Smooth muscle cell (in vitro differentiated cells): ENCODE measurements around the gene FTCD. TPM values are rescaled to one million over a fixed set of nuclear protein-coding genes. Genes with fewer than 3 reads are reported as not detected.

Experiments used
- DNase-seq: peaks from one replicate; lab custom pipeline; 2025; ENCODE audit not compliant: unreplicated experiment; lab: John Stamatoyannopoulos, UW
- H2AFZ ChIP-seq: fragments of 200-600 bp; sonication (generic); 2 replicates; pipeline ENCODE4 v1.6.0; 2016; ENCODE audit warnings: antibody characterized with exemption, low read depth, mild to moderate bottlenecking
- H3F3A ChIP-seq: fragments of 200-600 bp; sonication (generic); 2 replicates; pipeline ENCODE4 v1.6.0; 2017; ENCODE audit warnings: antibody characterized with exemption, low read depth
- H3K27ac ChIP-seq: fragments of 200-600 bp; sonication (generic); 2 replicates; pipeline ENCODE4 v1.5.1; 2016; ENCODE audit warnings: low read depth, mild to moderate bottlenecking
- H3K27me3 ChIP-seq: fragments of 200-600 bp; sonication (generic); 2 replicates; pipeline ENCODE4 v1.6.1; 2016; ENCODE audit warnings: low read depth, mild to moderate bottlenecking
- H3K36me3 ChIP-seq: fragments of 200-600 bp; sonication (generic); 2 replicates; pipeline ENCODE4 v1.5.1; 2016; ENCODE audit warnings: low read depth
- H3K4me1 ChIP-seq: fragments of 200-600 bp; sonication (generic); 2 replicates; pipeline ENCODE4 v1.5.1; 2016; ENCODE audit warnings: low read depth
- H3K4me2 ChIP-seq: fragments of 200-600 bp; sonication (generic); 2 replicates; pipeline ENCODE4 v1.6.0; 2016; ENCODE audit warnings: mild to moderate bottlenecking
- H3K4me3 ChIP-seq: fragments of 200-600 bp; sonication (generic); 2 replicates; pipeline ENCODE4 v1.5.1; 2016; ENCODE audit warnings: mild to moderate bottlenecking
- H3K79me2 ChIP-seq: fragments of 200-600 bp; sonication (generic); 2 replicates; pipeline ENCODE4 v1.6.0; 2016; ENCODE audit warnings: low read depth, mild to moderate bottlenecking
- H3K9ac ChIP-seq: fragments of 200-600 bp; sonication (generic); 2 replicates; pipeline ENCODE4 v1.6.0; 2016; ENCODE audit warnings: low read depth
- H3K9me3 ChIP-seq: fragments of 200-600 bp; sonication (generic); replicated peaks from 2 replicates; pipeline ENCODE4 v1.5.1; 2016; ENCODE audit warnings: low read depth
- H4K20me1 ChIP-seq: fragments of 200-600 bp; sonication (generic); 2 replicates; pipeline ENCODE4 v1.6.0; 2016; ENCODE audit warnings: low read depth
- WGBS: methylation state at CpG from one replicate; pipeline ENCODE4 v1.1.7; 2016; ENCODE audit warnings: low lambda C conversion rate; 5-methylcytosine and 5-hydroxymethylcytosine counted together
- polyA plus RNA-seq: library from polyadenylated mRNA; unstranded; fragments of >200 nt; fragmentation: Nextera tagmentation; extraction: Ambion mirVana; gene quantifications from 2 replicates; pipeline ENCODE4 v1.2.1, GENCODE V29; 2016
- total RNA-seq: library from RNA; depleted of rRNA; stranded (reverse); fragments of >200 nt; gene quantifications from 2 replicates; pipeline ENCODE4 v1.2.3, GENCODE V29; 2014
- TF ChIP-seq, protein P1 (sequence below): fragments of 200-600 bp; sonication (generic); IDR thresholded peaks from 2 replicates; pipeline ENCODE4 v1.5.1; 2017; ENCODE audit warnings: borderline replicate concordance, mild to moderate bottlenecking, antibody characterized with exemption; ENCODE audit not compliant: insufficient read depth, poor library complexity, severe bottlenecking

FTCD gene
- total and polyA plus RNA-seq, 2 experiments from 2014 or later, result 1.3 to 15.2 TPM

DNA sequence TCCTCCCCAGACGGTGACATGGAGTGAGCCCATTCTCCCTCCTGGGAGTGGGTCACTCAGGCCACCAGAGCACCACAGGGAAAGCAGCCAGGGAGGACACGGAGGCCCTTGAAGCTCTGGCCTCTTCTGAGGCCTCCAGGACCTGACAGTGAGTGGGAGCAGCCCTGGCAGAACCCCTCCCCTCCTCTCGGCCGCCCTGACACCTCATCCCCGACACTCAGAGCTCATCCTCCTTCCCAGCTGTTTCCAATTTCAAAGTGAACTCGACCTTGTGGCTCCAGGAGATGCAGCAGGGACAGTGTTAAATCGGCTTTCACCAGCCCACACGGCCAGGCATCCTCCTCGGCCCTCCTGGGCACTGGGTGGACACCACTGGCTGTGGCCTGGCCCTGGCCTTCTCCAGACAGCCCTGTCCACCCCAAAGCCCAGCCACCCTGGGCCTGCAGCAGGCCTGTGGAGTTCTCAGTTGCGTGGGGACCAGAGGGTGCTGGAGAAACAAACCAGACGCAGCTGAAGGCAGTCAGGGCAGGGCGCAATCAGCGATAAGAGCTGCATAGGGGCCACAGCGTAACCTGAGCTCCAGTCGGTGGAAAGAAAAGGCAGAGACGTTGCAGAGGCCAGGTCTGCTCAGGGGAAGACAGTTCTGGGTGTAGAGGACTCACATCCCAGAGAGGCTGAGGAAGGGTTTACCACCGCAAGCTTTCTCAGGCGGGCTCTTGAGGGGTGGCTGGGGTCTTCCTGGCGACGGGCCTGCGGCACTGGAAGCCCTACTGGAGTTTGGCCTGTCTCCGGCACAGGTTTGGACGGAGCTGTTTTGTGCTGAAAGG is 27.1 kb downstream of the FTCD start:
- Histone ChIP-seq H3K9me3 (no peaks in the 10 kb centered on the region), H3K79me2 (no peaks in the 10 kb centered on the region), H3F3A (peaks cover 76% of the 10 kb centered on the region), H3K9ac (no peak overlapping the region), H3K27ac (peak overlapping the region; percentile 44), H3K4me2 (no peak overlapping the region), H3K27me3 (no peaks in the 10 kb centered on the region), H3K36me3 (no peaks in the 10 kb centered on the region), H3K4me1 (no peaks in the 10 kb centered on the region), H2AFZ (no peak overlapping the region), H4K20me1 (peaks cover 99% of the 10 kb centered on the region), H3K4me3 (no peak overlapping the region)
- TF ChIP-seq, protein P1, sequence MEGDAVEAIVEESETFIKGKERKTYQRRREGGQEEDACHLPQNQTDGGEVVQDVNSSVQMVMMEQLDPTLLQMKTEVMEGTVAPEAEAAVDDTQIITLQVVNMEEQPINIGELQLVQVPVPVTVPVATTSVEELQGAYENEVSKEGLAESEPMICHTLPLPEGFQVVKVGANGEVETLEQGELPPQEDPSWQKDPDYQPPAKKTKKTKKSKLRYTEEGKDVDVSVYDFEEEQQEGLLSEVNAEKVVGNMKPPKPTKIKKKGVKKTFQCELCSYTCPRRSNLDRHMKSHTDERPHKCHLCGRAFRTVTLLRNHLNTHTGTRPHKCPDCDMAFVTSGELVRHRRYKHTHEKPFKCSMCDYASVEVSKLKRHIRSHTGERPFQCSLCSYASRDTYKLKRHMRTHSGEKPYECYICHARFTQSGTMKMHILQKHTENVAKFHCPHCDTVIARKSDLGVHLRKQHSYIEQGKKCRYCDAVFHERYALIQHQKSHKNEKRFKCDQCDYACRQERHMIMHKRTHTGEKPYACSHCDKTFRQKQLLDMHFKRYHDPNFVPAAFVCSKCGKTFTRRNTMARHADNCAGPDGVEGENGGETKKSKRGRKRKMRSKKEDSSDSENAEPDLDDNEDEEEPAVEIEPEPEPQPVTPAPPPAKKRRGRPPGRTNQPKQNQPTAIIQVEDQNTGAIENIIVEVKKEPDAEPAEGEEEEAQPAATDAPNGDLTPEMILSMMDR, result no peak
- 59% methylated on average over 23 of the region's 23 CpGs for WGBS
- DNase-seq, result no peak

DNA sequence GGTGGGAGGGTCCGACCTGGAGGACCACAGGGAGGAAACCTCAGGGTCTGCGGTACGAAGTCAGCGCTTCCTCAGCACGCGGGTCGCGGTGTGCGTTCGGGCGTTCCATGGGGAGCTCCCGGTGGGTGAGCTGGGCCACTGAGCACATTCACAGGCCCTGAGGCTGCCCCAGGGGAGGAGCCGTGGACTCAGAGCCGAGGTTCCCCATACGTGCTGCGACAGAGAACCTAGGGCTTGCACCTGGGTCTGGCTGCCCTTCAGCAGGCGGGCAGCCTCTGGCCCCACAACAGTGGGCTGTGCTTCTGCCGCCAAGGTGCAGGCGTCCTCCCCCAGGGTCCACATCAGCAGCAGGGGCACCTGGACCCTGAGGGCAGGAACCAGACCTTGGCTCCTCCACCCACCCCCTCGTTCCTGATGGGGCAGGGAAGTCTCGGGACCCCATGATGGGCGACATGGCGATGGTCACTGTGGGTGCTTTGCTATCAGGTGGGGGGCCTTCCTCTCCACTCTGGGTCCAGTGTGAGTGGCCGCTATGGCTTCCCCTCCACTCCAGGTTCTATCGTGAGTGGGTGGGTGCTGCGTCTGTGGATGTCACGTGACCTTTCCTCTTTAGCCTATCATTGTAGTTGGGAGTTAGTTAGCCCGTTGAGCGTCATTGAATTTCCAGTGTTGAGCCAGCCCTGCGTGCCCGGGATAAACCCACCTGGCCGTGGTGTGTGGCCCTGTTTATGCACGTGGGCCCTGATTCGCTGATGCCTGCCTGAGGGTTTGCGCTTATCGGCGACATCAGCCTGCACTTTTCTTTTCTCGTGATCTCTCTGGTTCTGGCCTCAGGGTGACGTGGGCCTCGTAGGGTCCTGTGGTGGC is 27.9 kb downstream of the FTCD start:
- H4K20me1 ChIP-seq, result peaks cover 100% of the 10 kb centered on the region
- H3K4me2 ChIP-seq, result no peak overlapping the region
- no peak overlapping the region for H2AFZ ChIP-seq
- no peaks in the 10 kb centered on the region for H3K9me3 ChIP-seq
- no peaks in the 10 kb centered on the region for H3K79me2 ChIP-seq
- no peak overlapping the region for H3K9ac ChIP-seq
- H3K27me3 ChIP-seq, result no peaks in the 10 kb centered on the region
- H3K36me3 ChIP-seq, result no peaks in the 10 kb centered on the region
- H3K27ac ChIP-seq, result peak overlapping the region; percentile 44
- DNase-seq, result no peak
- no peaks in the 10 kb centered on the region for H3K4me1 ChIP-seq
- TF ChIP-seq, protein P1, result no peak
- H3F3A ChIP-seq, result peaks cover 83% of the 10 kb centered on the region
- 92% methylated on average over 39 of the region's 40 CpGs for whole genome bisulfite sequencing
- no peak overlapping the region for H3K4me3 ChIP-seq

DNA sequence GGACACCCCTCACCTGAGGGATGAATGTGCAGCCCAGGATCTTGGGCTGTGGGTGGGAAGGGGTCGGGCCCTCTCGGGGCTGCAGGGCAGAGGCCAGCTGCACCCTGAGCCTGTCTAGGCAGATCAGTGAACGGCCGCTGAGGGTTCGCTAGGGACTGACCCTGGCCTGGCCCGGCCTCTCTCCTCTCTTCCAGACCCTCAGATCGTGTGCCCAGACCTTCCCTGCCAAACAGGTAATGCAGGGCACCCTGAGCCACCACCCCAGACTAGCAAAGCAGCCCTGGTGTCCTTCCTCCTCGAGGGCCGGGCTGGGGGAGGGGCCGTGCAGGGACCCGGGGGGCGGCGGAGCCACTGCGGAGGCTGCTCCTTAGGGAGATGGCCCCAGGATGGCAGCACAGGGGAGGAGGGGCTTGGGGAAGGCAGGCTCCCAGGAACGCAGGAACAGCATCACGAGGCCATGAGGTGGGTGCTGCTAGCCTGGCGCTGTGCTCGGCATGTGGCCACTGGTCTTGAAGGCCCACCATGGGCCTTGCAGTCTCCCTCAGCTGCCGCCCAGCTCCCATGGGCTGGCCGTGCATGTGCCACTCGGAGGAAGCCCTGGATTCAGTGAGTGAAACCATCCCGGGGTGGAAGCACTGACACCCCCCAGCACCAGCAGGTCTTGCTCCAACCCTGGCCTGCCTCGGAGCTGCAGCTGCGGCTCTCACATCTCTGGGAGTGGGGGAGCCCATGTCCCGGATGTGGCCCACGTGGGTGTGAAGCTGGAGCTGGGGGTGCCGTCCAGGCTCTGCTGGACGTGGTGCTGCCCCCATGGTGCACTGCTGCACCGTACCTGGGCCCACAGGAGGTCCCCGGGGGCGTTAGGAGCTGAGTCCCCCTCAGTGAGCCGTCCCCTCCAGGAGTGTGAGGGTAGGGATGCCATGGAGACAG is 28.8 kb downstream of the FTCD start:
- TF ChIP-seq, protein P1, result no peak
- DNase-seq, result no peak

More for the DNA sequence above, 28.8 kb downstream of the FTCD start:
- Histone ChIP-seq H3K27me3 (no peaks in the 10 kb centered on the region), H3K4me1 (no peaks in the 10 kb centered on the region), H3K4me2 (no peak overlapping the region), H3K9ac (no peak overlapping the region), H4K20me1 (peaks cover 100% of the 10 kb centered on the region), H3K9me3 (no peaks in the 10 kb centered on the region), H3K36me3 (no peaks in the 10 kb centered on the region), H3K79me2 (peaks cover 6% of the 10 kb centered on the region), H2AFZ (no peak overlapping the region), H3K27ac (no peak overlapping the region), H3K4me3 (no peak overlapping the region), H3F3A (peaks cover 88% of the 10 kb centered on the region)
- WGBS, result 91% methylated on average over 28 of the region's 32 CpGs
